Left cardiac atrium (tissue), 4 donors: ENCODE results near the gene GOLGA6C. TPM values are rescaled to one million over a fixed set of nuclear protein-coding genes. Genes with fewer than 3 reads are reported as not detected.
A peak's percentile ranks its signal among the peaks of the same experiment; 100 is the strongest.
"Not testable (repeated sequence)": the region's sequence is repeated elsewhere in the genome, so short reads cannot be mapped to it uniquely, and the experiment has no call there.

ENCODE experiments used
- ATAC-seq, 2 donors: fragments of 200-7000 bp; cut with Tn5 transposase; one replicate each; pipeline ENCODE4 v1.9.1; 2020; ENCODE audit warnings: mild to moderate bottlenecking in 2 of 2, moderate library complexity in 2 of 2
- DNase-seq: peaks from one replicate; pipeline ENCODE4 v3.0.0-alpha.2; 2020
- intact Hi-C, 2 donors: fragments of 100-400 bp; cut with DNase I; formaldehyde crosslinking; loops; one replicate each; pipeline versions ENCODE4 v1.14.1 to v1.15.1; 2022 to 2023
- total RNA-seq, 2 donors: library from RNA; stranded (reverse); fragmentation: NEBNext Ultra II Directional; extraction: Animal tissue kit (Norgen Biotek cat#: 25700); gene quantifications; one replicate each; pipeline ENCODE4 v1.2.1, GENCODE V29; 2021
- donor health status: DM: no; HTN: yes; CAD: no.
- donor health status: DM: no; HTN: yes; CAD: no; lungs with severe emphysema.
- donor health status: DM: yes; HTN: yes; CAD: no.
- donor health status: Dilated cardiomyopathy.

Gene GOLGA6C
- total RNA-seq, 2 donors from 2014 or later: not detected

GRCh38 chr15:75238150-75238549, 20.0 kb upstream of the GOLGA6C start:
- intact Hi-C loops: no loop called here
- ATAC-seq (no peak), DNase-seq (no peak)

GRCh38 chr15:75245741-75246140, 12.4 kb upstream of the GOLGA6C start:
- intact Hi-C loops, DNase-seq, ATAC-seq: not testable (repeated sequence)

- intact Hi-C loops, DNase-seq, ATAC-seq: not testable (repeated sequence)
These were observed 9.1 kb upstream of the GOLGA6C start for GRCh38 chr15:75248991-75249390.

- intact Hi-C loops: no loop called here
- ATAC-seq (no peak), DNase-seq (no peak)
These were observed 8.4 kb upstream of the GOLGA6C start for GRCh38 chr15:75249726-75250125.

GRCh38 chr15:75251343-75251742, 6.8 kb upstream of the GOLGA6C start:
- intact Hi-C loops, DNase-seq, ATAC-seq: not testable (repeated sequence)

GRCh38 chr15:75252285-75252684, 5.8 kb upstream of the GOLGA6C start:
- ATAC-seq, intact Hi-C loops, DNase-seq: not testable (repeated sequence)

- intact Hi-C loops, ATAC-seq, DNase-seq: not testable (repeated sequence)
These were observed 648 bp downstream of the GOLGA6C start for GRCh38 chr15:75258620-75259343.

GRCh38 chr15:75259873-75260272, 1.7 kb downstream of the GOLGA6C start:
- ATAC-seq, intact Hi-C loops, DNase-seq: not testable (repeated sequence)

- DNase-seq, ATAC-seq, intact Hi-C loops: not testable (repeated sequence)
These were observed 15.7 kb downstream of the GOLGA6C start for GRCh38 chr15:75273751-75274359.

GRCh38 chr15:75274509-75275107, 16.5 kb downstream of the GOLGA6C start:
- intact Hi-C loops: not testable (repeated sequence)
- peak; percentile 63 to 86 for ATAC-seq
- peak; percentile 79 for DNase-seq

- DNase-seq, ATAC-seq, intact Hi-C loops: not testable (repeated sequence)
These were observed 17.5 kb downstream of the GOLGA6C start for GRCh38 chr15:75275617-75276016.

GRCh38 chr15:75278497-75278896, 20.4 kb downstream of the GOLGA6C start:
- ATAC-seq, intact Hi-C loops, DNase-seq: not testable (repeated sequence)

- intact Hi-C loops, ATAC-seq, DNase-seq: not testable (repeated sequence)
These were observed 24.4 kb downstream of the GOLGA6C start, which contains the start of gene GOLGA6D for GRCh38 chr15:75282572-75282971. Gene GOLGA6D, plus strand, starts transcription at chr15:75282835. Its CDS starts 41 bp downstream, at chr15:75282876.

GRCh38 chr15:75284152-75284551, 26.0 kb downstream of the GOLGA6C start:
- intact Hi-C loops, ATAC-seq, DNase-seq: not testable (repeated sequence)

GRCh38 chr15:75293660-75294059, 35.5 kb downstream of the GOLGA6C start:
- ATAC-seq, intact Hi-C loops, DNase-seq: not testable (repeated sequence)

GRCh38 chr15:75298541-75299310, 40.6 kb downstream of the GOLGA6C start:
- DNase-seq, intact Hi-C loops: not testable (repeated sequence)
- peak; percentile 68 to 76 for ATAC-seq

- ATAC-seq (peak; percentile 76 to 84), DNase-seq (peak; percentile 58)
- intact Hi-C loops: not testable (repeated sequence)
These were observed 41.2 kb downstream of the GOLGA6C start for GRCh38 chr15:75299311-75299688.

GRCh38 chr15:75300026-75300425, 41.9 kb downstream of the GOLGA6C start:
- ATAC-seq, DNase-seq, intact Hi-C loops: not testable (repeated sequence)

GRCh38 chr15:75302318-75302717, 44.2 kb downstream of the GOLGA6C start:
- intact Hi-C loops: no loop called here
- no peak for DNase-seq
- no peak for ATAC-seq
